GM12873 (cell line): ENCODE measurements around the gene SNCG.

Experiments
- CTCF ChIP-seq: IDR thresholded peaks from 2 replicates; pipeline ENCODE4 v1.5.1; 2012; ENCODE audit warnings: low read depth, mild to moderate bottlenecking, moderate library complexity, low read length, control low read depth; ENCODE audit not compliant: insufficient read depth; ENCODE audit errors: missing control alignments

Gene SNCG

DNA sequence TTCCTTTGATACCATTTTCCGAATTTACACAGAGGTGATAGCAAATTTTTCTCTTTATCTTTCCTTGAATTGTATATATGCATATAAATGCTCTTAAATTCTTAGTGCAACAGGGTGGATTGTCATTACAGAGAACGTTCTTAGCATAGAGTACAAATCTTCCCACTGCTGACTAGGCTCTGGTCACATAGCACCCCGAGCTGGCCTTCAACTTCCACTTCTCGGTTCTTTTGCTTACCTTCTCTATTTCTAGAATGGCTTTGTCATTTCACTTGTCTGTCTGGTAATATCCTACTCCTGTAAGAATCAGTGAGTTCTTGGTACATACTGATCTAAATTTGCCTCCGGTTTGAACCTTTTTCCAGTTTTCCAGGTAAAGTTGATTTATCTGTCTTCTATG is 23.3 kb downstream of the SNCG start:
- no peak for TF ChIP-seq CTCF

DNA sequence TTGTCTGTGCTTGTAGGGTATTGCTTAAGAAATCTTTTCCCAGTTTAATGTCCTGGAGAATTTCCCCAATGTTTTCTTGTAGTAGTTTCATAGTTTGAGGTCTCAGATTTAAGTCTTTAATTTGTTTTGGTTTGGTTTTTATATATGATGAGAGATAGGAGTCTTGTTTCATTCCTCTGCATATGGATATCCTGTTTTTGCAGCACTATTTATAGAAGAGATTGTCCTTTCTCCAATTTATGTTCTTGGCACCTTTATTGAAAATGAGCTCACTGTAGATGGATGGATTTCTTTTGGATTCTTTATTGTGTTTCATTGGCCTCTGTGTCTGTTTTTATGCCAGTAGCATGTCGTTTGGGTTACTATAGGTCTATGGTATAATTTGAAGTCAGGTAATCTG is 30.1 kb downstream of the SNCG start:
- TF ChIP-seq CTCF, result no peak

GRCh38 chr10:86992456-86992855 is 34.1 kb downstream of the SNCG start:
- TF ChIP-seq CTCF, result no peak

- TF ChIP-seq CTCF, result no peak
Observed at GRCh38 chr10:86992929-86993328, 34.5 kb downstream of the SNCG start.

- no peak for TF ChIP-seq CTCF
Observed at GRCh38 chr10:87000491-87000890, 42.1 kb downstream of the SNCG start.
